T1000 (cell line): Measurements from ENCODE around the gene TRABD2B.

Experiments used
- DNase-seq: peaks from one replicate; lab custom pipeline; 2025; ENCODE audit warnings: mixed read lengths; lab: John Stamatoyannopoulos, UW

Gene TRABD2B

GRCh38 chr1:47992720-47993415 is 4.3 kb downstream of the TRABD2B start:
- DNase-seq, result no peak

- DNase-seq, result no peak
Measured at GRCh38 chr1:47991673-47992072, 5.5 kb downstream of the TRABD2B start.

GRCh38 chr1:47991187-47991586 is 6.0 kb downstream of the TRABD2B start:
- DNase-seq, result no peak

- DNase-seq, result no peak
Measured at GRCh38 chr1:47990286-47990685, 6.9 kb downstream of the TRABD2B start.

GRCh38 chr1:47987601-47988000 is 9.6 kb downstream of the TRABD2B start:
- DNase-seq, result no peak

GRCh38 chr1:47986761-47987200 is 10.4 kb downstream of the TRABD2B start:
- DNase-seq, result no peak

GRCh38 chr1:47985018-47985417 is 12.2 kb downstream of the TRABD2B start:
- no peak for DNase-seq

GRCh38 chr1:47984175-47984789 is 12.9 kb downstream of the TRABD2B start:
- no peak for DNase-seq

GRCh38 chr1:47983691-47984090 is 13.5 kb downstream of the TRABD2B start:
- DNase-seq, result no peak

GRCh38 chr1:47981667-47982350 is 15.4 kb downstream of the TRABD2B start:
- no peak for DNase-seq

GRCh38 chr1:47980501-47980900 is 16.7 kb downstream of the TRABD2B start:
- no peak for DNase-seq

GRCh38 chr1:47979724-47980123 is 17.5 kb downstream of the TRABD2B start:
- DNase-seq, result no peak

- no peak for DNase-seq
Measured at GRCh38 chr1:47978486-47978885, 18.7 kb downstream of the TRABD2B start.

- DNase-seq, result no peak
Measured at GRCh38 chr1:47976728-47977127, 20.5 kb downstream of the TRABD2B start.

GRCh38 chr1:47976267-47976666 is 20.9 kb downstream of the TRABD2B start:
- DNase-seq, result no peak

GRCh38 chr1:47975302-47975921 is 21.8 kb downstream of the TRABD2B start:
- no peak for DNase-seq

GRCh38 chr1:47972864-47973432 is 24.2 kb downstream of the TRABD2B start:
- no peak for DNase-seq

- no peak for DNase-seq
Measured at GRCh38 chr1:47971385-47972160, 25.6 kb downstream of the TRABD2B start.

- no peak for DNase-seq
Measured at GRCh38 chr1:47970882-47971281, 26.3 kb downstream of the TRABD2B start.

GRCh38 chr1:47969478-47969877 is 27.7 kb downstream of the TRABD2B start:
- DNase-seq, result no peak

- DNase-seq, result no peak
Measured at GRCh38 chr1:47968556-47968888, 28.7 kb downstream of the TRABD2B start.
